ENCODE measurements around the gene SPTA1.

GRCh38 chr1:158706096-158706495 is 19.6 kb upstream of the SPTA1 start:
- TF ChIP-seq CTCF (IDR thresholded peaks at IDR 0.05; ENCODE audit: low read depth, low read length, poor library complexity, severe bottlenecking) (no peak), EZH2phosphoT487 (IDR thresholded peaks at IDR 0.05; ENCODE audit: borderline replicate concordance, low read length) (no peak)
